Measurements from ENCODE around the gene SEMG1. TPM values are rescaled to one million over a fixed set of nuclear protein-coding genes. Genes with fewer than 3 reads are reported as not detected.

SEMG1 gene
- total and polyA plus RNA-seq, 2 of the 8 experiments (the other 6 are each of a cell fraction or from before 2014, with no cell fraction given): 3.0 to 5.8 TPM

GRCh38 chr20:45226287-45226686, 19.5 kb downstream of the SEMG1 start:
- H3K79me1 ChIP-seq (ENCODE audit: low read depth, low read length): no peaks in the 10 kb centered on the region
- H3K4ac ChIP-seq (replicated peaks; ENCODE audit: insufficient read length, low read depth, low read length): no peak overlapping the region
- H3K27ac ChIP-seq (ENCODE audit: low read depth, low read length): no peak overlapping the region
- H4K91ac ChIP-seq (replicated peaks; ENCODE audit: insufficient read length, low read length): no peak overlapping the region
- no peak overlapping the region for H3K56ac ChIP-seq (replicated peaks; ENCODE audit: insufficient read length, low read depth, low read length)
- H3K79me2 ChIP-seq (ENCODE audit: control insufficient read depth in 1 of 2, insufficient read depth in 2 of 2, low read length in 2 of 2): no peaks in the 10 kb centered on the region
- H3K9me3 ChIP-seq (ENCODE audit: insufficient read depth in 2 of 2, low read depth in 1 of 2, low read length in 1 of 2): no peaks in the 10 kb centered on the region
- H3K23ac ChIP-seq (ENCODE audit: insufficient read length): no peak overlapping the region
- TF ChIP-seq PHF8 (conservative IDR thresholded peaks at IDR 0.05; ENCODE audit: low read depth, low read length): no peak
- TF ChIP-seq SP2 (IDR thresholded peaks at IDR 0.05; ENCODE audit: low read length): no peak
- TF ChIP-seq HDAC2 (IDR thresholded peaks at IDR 0.05; ENCODE audit: borderline replicate concordance in 1 of 2, low read depth in 2 of 2, low read length in 2 of 2): no peak
- H2BK20ac ChIP-seq (ENCODE audit: low read length): no peak overlapping the region
- H3K23me2 ChIP-seq (ENCODE audit: low read depth, low read length): no peaks in the 10 kb centered on the region
- H2AK5ac ChIP-seq (ENCODE audit: low read depth, low read length): no peak overlapping the region
- H2BK5ac ChIP-seq (ENCODE audit: low read depth, low read length): no peak overlapping the region
- no peaks in the 10 kb centered on the region for H4K20me1 ChIP-seq (replicated peaks in 1 of 2; ENCODE audit: control insufficient read depth in 1 of 2, insufficient read depth in 2 of 2, low read length in 2 of 2)
- H3K4me3 ChIP-seq (ENCODE audit: extremely low read depth in 1 of 4, insufficient read depth in 2 of 4, low read depth in 3 of 4, low read length in 4 of 4): no peak overlapping the region
- H3K9ac ChIP-seq (replicated peaks in 1 of 4; ENCODE audit: extremely low read depth in 1 of 4, low read depth in 3 of 4, low read length in 3 of 4): no peak overlapping the region
- POLR2A ChIA-PET (ENCODE audit: partially characterized antibody): no interaction called here
- FAIRE-seq (no peak), DNase-seq (ENCODE audit: low read depth in 1 of 2, low spot score in 2 of 2) (no peak)
- no peaks in the 10 kb centered on the region; a peak in 1 of 7 replicates for H3K27me3 ChIP-seq (replicated peaks in 1 of 4; ENCODE audit: control insufficient read depth in 3 of 4, extremely low read depth in 1 of 4, insufficient read depth in 3 of 4, low read length in 3 of 4)
- CTCF ChIA-PET (ENCODE audit: partially characterized antibody): interaction anchor here (1.0 to 2.0 kb wide), 2 partner anchors 27 to 87 kb away, joined by 3 to 11 read pairs; no protein-coding TSS in a partner anchor
- H3K14ac ChIP-seq (ENCODE audit: insufficient read length): no peak overlapping the region
- H2AFZ ChIP-seq (ENCODE audit: low read length): no peak overlapping the region
- H3K36me3 ChIP-seq (ENCODE audit: control insufficient read depth in 2 of 4, insufficient read depth in 4 of 4, low read length in 3 of 4): no peaks in the 10 kb centered on the region
- WGBS, 2 experiments (ENCODE audit: extremely low coverage in 1 of 2, insufficient coverage in 1 of 2, insufficient read length in 1 of 2, insufficient replicate concordance in 2 of 2, low coverage in 1 of 2, low lambda C conversion rate in 2 of 2, missing lambda C conversion rate in 1 of 2): 83% methylated on average over 1 of the region's 1 CpG; no CpG with 5 or more reads in 1 of the 2 experiments
- no peak overlapping the region for H2BK12ac ChIP-seq (ENCODE audit: low read depth, low read length)
- H4K8ac ChIP-seq (ENCODE audit: extremely low read depth, insufficient read depth, low read length): no peak overlapping the region
- H3K4me1 ChIP-seq (replicated peaks in 1 of 4; ENCODE audit: control insufficient read depth in 3 of 4, insufficient read depth in 4 of 4, low read length in 3 of 4): no peaks in the 10 kb centered on the region
- H4K5ac ChIP-seq (ENCODE audit: insufficient read length, low read depth, low read length): no peak overlapping the region
- no peak overlapping the region for H3K18ac ChIP-seq (ENCODE audit: extremely low read depth, low read length)
- no peak overlapping the region for H3K4me2 ChIP-seq (ENCODE audit: insufficient read depth in 1 of 2, low read depth in 2 of 2, low read length in 2 of 2)
- H2BK15ac ChIP-seq (ENCODE audit: low read length): no peak overlapping the region
- no peak overlapping the region for H2BK120ac ChIP-seq (replicated peaks; ENCODE audit: low read depth, low read length)

All from H1 (cell line).